ENCODE results near the gene MED27. TPM values are rescaled to one million over a fixed set of nuclear protein-coding genes. Genes with fewer than 3 reads are reported as not detected.

Gene MED27
- total and polyA plus RNA-seq, 2 of the 8 experiments (the other 6 are each of a cell fraction or from before 2014, with no cell fraction given) = 29.9 to 56.5 TPM

GRCh38 chr9:132031467-132032237 lies 48.0 kb downstream of the MED27 start:
- WGBS, 2 experiments (ENCODE audit: extremely low coverage in 1 of 2, insufficient coverage in 1 of 2, insufficient read length in 1 of 2, insufficient replicate concordance in 2 of 2, low coverage in 1 of 2, low lambda C conversion rate in 2 of 2, missing lambda C conversion rate in 1 of 2) = 87% methylated on average over 10 of the region's 10 CpGs; no CpG with 5 or more reads in 1 of the 2 experiments
- H3K9me3 ChIP-seq (ENCODE audit: insufficient read depth in 2 of 2, low read depth in 1 of 2, low read length in 1 of 2) = no peaks in the 10 kb centered on the region
- H2BK5ac ChIP-seq (ENCODE audit: low read depth, low read length) = no peak overlapping the region
- DNase-seq (ENCODE audit: low read depth in 1 of 2, low spot score in 2 of 2) = no peak
- no peak overlapping the region for H4K5ac ChIP-seq (ENCODE audit: insufficient read length, low read depth, low read length)
- H3K4me2 ChIP-seq (ENCODE audit: insufficient read depth in 1 of 2, low read depth in 2 of 2, low read length in 2 of 2) = no peak overlapping the region
- peaks cover 0 to 57% of the 10 kb centered on the region in 2 experiments; a peak in 2 of 4 replicates for H3K79me2 ChIP-seq (ENCODE audit: control insufficient read depth in 1 of 2, insufficient read depth in 2 of 2, low read length in 2 of 2)
- no peak overlapping the region for H3K14ac ChIP-seq (ENCODE audit: insufficient read length)
- no peak overlapping the region for H2AFZ ChIP-seq (ENCODE audit: low read length)
- H3K79me1 ChIP-seq (ENCODE audit: low read depth, low read length) = peaks cover 15% of the 10 kb centered on the region; the same call in 1 of the 2 replicates
- no peak overlapping the region for H4K8ac ChIP-seq (ENCODE audit: extremely low read depth, insufficient read depth, low read length)
- no peak overlapping the region for H2BK120ac ChIP-seq (replicated peaks; ENCODE audit: low read depth, low read length)
- H2BK15ac ChIP-seq (ENCODE audit: low read length) = no peak overlapping the region
- H3K27me3 ChIP-seq (replicated peaks in 1 of 4; ENCODE audit: control insufficient read depth in 3 of 4, extremely low read depth in 1 of 4, insufficient read depth in 3 of 4, low read length in 3 of 4) = no peaks in the 10 kb centered on the region; a peak in 1 of 7 replicates
- H3K23ac ChIP-seq (ENCODE audit: insufficient read length) = no peak overlapping the region
- no peak overlapping the region for H3K4me3 ChIP-seq (ENCODE audit: extremely low read depth in 1 of 4, insufficient read depth in 2 of 4, low read depth in 3 of 4, low read length in 4 of 4)
- no peak overlapping the region for H2BK20ac ChIP-seq (ENCODE audit: low read length)
- no peak overlapping the region for H2AK5ac ChIP-seq (ENCODE audit: low read depth, low read length)
- H4K20me1 ChIP-seq (replicated peaks in 1 of 2; ENCODE audit: control insufficient read depth in 1 of 2, insufficient read depth in 2 of 2, low read length in 2 of 2) = peaks cover 10 to 24% of the 10 kb centered on the region in 2 experiments
- CTCF ChIA-PET (ENCODE audit: partially characterized antibody) = interaction anchor here (1.1 kb wide), 3 partner anchors 11 to 182 kb away, joined by 3 to 4 read pairs (median 3); no protein-coding TSS in a partner anchor
- no peak overlapping the region for H2BK12ac ChIP-seq (ENCODE audit: low read depth, low read length)
- POLR2A ChIA-PET (ENCODE audit: partially characterized antibody) = no interaction called here
- peaks cover 5 to 24% (median 16%) of the 10 kb centered on the region in 4 experiments for H3K4me1 ChIP-seq (replicated peaks in 1 of 4; ENCODE audit: control insufficient read depth in 3 of 4, insufficient read depth in 4 of 4, low read length in 3 of 4)
- H3K23me2 ChIP-seq (ENCODE audit: low read depth, low read length) = no peaks in the 10 kb centered on the region
- no peaks in the 10 kb centered on the region for H3K36me3 ChIP-seq (ENCODE audit: control insufficient read depth in 2 of 4, insufficient read depth in 4 of 4, low read length in 3 of 4)
- no peak overlapping the region for H4K91ac ChIP-seq (replicated peaks; ENCODE audit: insufficient read length, low read length)
- no peak overlapping the region for H3K27ac ChIP-seq (ENCODE audit: low read depth, low read length)
- no peak overlapping the region for H3K56ac ChIP-seq (replicated peaks; ENCODE audit: insufficient read length, low read depth, low read length)
- H3K18ac ChIP-seq (ENCODE audit: extremely low read depth, low read length) = no peak overlapping the region
- H3K4ac ChIP-seq (replicated peaks; ENCODE audit: insufficient read length, low read depth, low read length) = no peak overlapping the region
- H3K9ac ChIP-seq (replicated peaks in 1 of 4; ENCODE audit: extremely low read depth in 1 of 4, low read depth in 3 of 4, low read length in 3 of 4) = no peak overlapping the region
- no peak for FAIRE-seq
- TF ChIP-seq SP4 (IDR thresholded peaks at IDR 0.05; ENCODE audit: low read length) = no peak
- no peak for TF ChIP-seq BACH1 (IDR thresholded peaks at IDR 0.05; ENCODE audit: low read length)
- no peak for TF ChIP-seq TAF1 (IDR thresholded peaks at IDR 0.05; ENCODE audit: low read depth, low read length)
- TF ChIP-seq CBX5 (IDR thresholded peaks at IDR 0.05; ENCODE audit: low read depth, low read length) = no peak
- TF ChIP-seq SP1 (IDR thresholded peaks at IDR 0.05; ENCODE audit: low read depth, low read length) = no peak
- no peak for TF ChIP-seq SRF (IDR thresholded peaks at IDR 0.05; ENCODE audit: low read depth, low read length)
- TF ChIP-seq KDM4A (IDR thresholded peaks at IDR 0.05; ENCODE audit: low read depth, low read length, severe bottlenecking) = no peak
- TF ChIP-seq NRF1 (IDR thresholded peaks at IDR 0.05; ENCODE audit: low read depth, low read length) = no peak
- TF ChIP-seq SP2 (IDR thresholded peaks at IDR 0.05; ENCODE audit: low read length) = no peak
- no peak for TF ChIP-seq MAFK (IDR thresholded peaks at IDR 0.05; ENCODE audit: low read depth, low read length)
- no peak for TF ChIP-seq RNF2 (IDR thresholded peaks at IDR 0.05; ENCODE audit: borderline replicate concordance, low read depth, low read length, missing control alignments, poor library complexity, severe bottlenecking)
- TF ChIP-seq YY1 (IDR thresholded peaks at IDR 0.05; ENCODE audit: low read depth, low read length) = no peak
- TF ChIP-seq SIN3A (conservative IDR thresholded peaks at IDR 0.05 in 1 of 2, IDR thresholded peaks at IDR 0.05 in 1 of 2; ENCODE audit: low read depth in 1 of 2, low read length in 2 of 2) = no peak
- TF ChIP-seq SIRT6 (IDR thresholded peaks at IDR 0.05; ENCODE audit: low read length) = no peak
